NCI-H526 (cell line): Measurements from ENCODE around the gene ARHGAP1.

Experiments
- DNase-seq, 2 experiments: peaks; one replicate each; lab custom pipeline; 2025; lab: John Stamatoyannopoulos, UW

ARHGAP1 gene

GRCh38 chr11:46700241-46701077, at the start of gene ARHGAP1, which contains the start of gene ZNF408:
TSS of gene ARHGAP1 (minus strand) at chr11:46700619. CDS start at chr11:46696107, 4,512 bp downstream.
TSS of gene ZNF408 (plus strand) at chr11:46701031. CDS start at chr11:46701048, 17 bp downstream.
- peak; percentile 99 to 100 for DNase-seq

GRCh38 chr11:46747150-46747549, 46.7 kb upstream of the ARHGAP1 start:
- DNase-seq, result no peak

DNA sequence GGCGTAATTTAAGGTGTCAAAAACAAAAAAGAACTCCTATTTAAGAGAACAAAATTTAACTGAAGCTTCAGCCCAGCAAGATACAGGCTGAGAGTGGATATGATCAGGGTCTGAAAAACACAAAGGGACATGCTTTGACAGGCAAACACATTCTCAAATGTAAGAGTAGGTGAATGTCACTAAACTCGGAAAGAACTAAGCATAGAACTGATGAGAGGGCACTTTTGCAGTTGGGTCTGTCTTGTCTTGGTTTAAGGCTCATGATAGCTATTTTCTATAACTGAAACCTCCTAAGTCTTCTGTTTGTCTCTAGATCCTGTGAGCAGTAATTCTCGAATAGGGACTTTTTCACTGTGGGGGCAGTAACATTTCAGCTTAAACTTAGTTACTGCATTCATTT, 45.6 kb upstream of the ARHGAP1 start:
- DNase-seq, result no peak

GRCh38 chr11:46745328-46745727, 44.9 kb upstream of the ARHGAP1 start:
- DNase-seq, result no peak

DNA sequence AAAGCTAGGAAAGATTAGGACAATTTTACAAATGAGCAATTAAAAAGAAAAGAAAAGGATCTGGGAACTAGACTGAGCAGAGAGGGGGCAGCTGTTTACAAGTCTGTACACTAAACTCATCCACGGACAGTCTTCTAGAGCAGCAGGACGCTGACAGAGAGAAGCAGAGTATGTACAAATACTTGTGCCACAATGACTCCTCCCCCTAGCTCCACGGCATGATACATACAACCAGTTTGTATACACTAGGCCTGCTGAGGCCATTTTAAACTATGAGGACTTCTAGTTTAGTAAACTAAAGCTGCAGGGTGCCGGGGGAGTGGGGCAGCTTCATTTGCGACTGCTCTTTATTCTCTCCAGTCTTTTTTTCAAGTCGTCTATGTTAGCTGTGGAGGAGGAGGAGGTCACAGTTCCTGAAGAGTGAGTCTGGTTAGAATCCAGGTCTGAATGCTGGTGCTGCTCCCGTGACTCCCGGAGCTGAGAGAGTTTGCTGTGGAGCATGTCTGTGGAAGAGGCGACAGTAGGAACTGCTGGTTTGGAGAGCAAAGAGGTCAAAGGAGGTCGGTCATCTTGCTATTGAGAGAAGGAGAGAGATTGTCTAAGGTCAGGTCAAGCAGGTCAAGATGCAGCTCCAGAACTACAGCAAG, 43.4 kb upstream of the ARHGAP1 start:
- DNase-seq, result no peak

GRCh38 chr11:46743043-46743442, 42.6 kb upstream of the ARHGAP1 start:
- no peak for DNase-seq

DNA sequence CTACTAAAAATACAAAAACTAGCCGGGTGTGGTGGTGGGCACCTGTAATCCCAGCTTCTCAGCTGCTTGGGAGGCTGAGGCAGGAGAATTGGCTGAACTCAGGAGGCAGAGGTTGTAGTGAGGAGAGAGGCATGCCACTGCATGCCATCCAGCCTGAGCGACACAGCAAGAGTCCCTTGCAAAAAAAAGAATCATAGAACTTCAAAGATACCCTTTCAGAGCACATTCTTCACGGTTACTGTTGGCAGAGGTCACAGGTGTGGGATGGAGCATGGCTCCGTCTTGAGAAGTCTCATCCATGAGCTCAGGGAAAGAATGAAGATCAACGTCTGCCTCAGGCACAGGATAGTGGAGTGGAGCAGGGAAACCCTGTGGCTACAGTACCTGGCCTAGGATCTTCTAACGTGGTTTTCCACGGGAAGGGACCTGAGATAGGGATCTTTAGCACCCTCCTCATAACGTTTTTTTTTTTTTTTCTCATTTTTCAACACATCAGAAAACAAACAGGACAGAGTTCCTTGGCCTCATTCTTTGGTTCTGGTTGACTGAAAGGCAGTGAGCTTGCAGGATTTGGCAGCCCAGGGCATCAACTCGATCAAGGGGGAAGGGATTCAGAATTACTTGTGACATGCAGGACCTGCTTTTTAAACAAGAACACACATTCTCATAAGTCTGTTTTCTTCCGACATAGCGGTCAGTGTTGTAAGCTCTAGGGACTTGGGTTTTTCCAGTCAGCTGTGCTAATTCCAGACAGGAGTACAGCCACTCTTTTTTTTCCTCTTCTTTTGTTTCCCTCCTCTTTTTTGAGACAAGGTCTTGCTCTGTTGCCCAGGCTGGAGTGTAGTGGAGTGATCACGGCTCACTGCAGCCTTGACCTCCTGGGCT, 41.4 kb upstream of the ARHGAP1 start:
- DNase-seq, result no peak

DNA sequence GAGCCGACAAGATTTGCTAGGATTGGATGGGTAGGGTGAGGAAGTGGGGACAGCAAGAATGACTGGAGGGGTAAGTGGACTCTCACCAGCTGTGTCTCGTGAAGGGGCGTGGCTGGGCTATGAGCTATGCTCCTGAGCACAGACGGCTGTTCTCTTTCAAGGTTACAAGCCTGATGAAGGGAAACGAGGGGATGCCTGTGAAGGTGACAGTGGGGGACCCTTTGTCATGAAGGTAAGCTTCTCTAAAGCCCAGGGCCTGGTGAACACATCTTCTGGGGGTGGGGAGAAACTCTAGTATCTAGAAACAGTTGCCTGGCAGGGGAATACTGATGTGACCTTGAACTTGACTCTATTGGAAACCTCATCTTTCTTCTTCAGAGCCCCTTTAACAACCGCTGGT, 38.5 kb upstream of the ARHGAP1 start:
- no peak for DNase-seq

GRCh38 chr11:46737699-46738098, 37.3 kb upstream of the ARHGAP1 start:
- DNase-seq, result no peak

DNA sequence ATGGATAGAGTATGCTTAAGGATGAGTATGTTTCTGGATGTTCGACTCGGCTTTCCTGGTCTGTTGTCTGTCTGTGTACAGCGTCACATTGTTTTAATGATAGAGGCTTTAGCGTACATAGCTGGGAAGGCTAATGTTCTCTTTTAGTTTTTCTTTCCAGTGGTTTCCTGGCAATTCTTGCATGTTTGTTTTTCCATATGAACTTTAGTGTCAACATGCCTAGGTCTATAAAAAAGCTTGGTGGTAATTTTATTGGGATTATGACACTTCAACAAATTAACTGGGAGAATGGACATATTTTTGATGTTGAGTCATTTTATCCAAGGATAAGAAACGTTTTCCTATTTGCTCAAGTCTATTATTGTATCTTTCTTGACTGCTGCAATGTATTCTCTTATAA, 36.2 kb upstream of the ARHGAP1 start:
- no peak for DNase-seq

DNA sequence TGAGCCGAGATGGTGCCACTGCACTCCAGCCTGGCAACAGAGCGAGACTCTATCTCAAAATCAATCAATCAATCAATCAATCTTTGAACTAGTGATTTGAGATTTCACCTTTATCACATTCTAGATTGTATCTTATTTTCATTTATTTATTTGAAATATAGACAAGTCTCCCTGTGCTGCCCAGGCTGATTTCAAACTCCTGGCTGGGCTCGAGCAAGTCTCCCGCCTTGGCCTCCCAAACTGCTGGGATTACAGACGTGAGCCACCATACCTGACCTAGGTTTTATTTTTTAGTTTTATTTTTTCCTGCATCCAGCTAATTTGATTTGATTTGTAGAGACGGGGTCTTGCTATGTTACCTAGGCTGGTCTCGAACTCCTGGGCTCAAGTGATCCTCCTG, 35.7 kb upstream of the ARHGAP1 start:
- no peak for DNase-seq

GRCh38 chr11:46733234-46733633, 32.8 kb upstream of the ARHGAP1 start:
- DNase-seq, result no peak

GRCh38 chr11:46731545-46731944, 31.1 kb upstream of the ARHGAP1 start:
- no peak for DNase-seq

- no peak for DNase-seq
Measured at GRCh38 chr11:46729110-46730027, 28.9 kb upstream of the ARHGAP1 start.

GRCh38 chr11:46728659-46729040, 28.2 kb upstream of the ARHGAP1 start:
- no peak for DNase-seq

DNA sequence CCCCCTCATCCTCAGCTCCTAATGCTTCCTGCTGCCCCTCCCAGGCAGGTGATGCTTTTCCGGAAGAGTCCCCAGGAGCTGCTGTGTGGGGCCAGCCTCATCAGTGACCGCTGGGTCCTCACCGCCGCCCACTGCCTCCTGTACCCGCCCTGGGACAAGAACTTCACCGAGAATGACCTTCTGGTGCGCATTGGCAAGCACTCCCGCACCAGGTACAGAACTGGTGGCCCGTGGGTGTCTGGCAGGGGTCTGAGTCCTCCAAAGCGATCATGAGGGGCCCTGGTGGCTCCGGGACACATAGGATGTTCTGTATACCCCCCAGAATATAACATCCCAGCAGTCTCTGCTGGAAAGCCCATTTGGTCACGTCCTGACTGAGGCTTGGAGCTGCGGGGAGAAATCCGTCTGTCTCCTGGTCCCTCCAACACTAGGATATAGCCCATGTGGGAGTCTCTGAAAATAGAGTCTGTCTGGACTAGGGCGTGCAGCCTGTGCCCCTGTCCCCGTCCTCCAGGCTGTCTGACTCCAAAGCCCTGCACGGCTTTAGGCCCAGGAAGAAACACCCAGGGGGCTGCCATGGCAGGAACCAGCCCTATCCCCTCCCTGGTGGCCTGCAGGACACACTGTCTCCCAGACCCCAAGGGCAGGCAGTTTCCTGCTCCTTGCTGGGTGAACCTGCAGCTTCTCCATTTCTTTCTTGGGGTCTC, 27.7 kb upstream of the ARHGAP1 start:
- no peak for DNase-seq

GRCh38 chr11:46726206-46726862, 25.9 kb upstream of the ARHGAP1 start:
- DNase-seq, result no peak

- no peak for DNase-seq
Measured at GRCh38 chr11:46725338-46726205, 25.2 kb upstream of the ARHGAP1 start.

- DNase-seq, result peak; percentile 24 to 66
Measured at GRCh38 chr11:46724088-46724487, 23.7 kb upstream of the ARHGAP1 start.
